ENCODE measurements around the gene CRB3. TPM values are rescaled to one million over a fixed set of nuclear protein-coding genes. Genes with fewer than 3 reads are reported as not detected.

The CRB3 gene
- polyA plus RNA-seq, 1 donor (not counting 4 experiments of a cell fraction or from before 2014, with no cell fraction given), result 6.1 TPM

- Histone ChIP-seq H3K9ac (ENCODE audit: control insufficient read depth, extremely low read depth, insufficient read depth, low read length) (no peak overlapping the region), H3K4me3 (ENCODE audit: control insufficient read depth in 2 of 3, extremely low read depth in 1 of 3, insufficient read depth in 2 of 3, low read depth in 1 of 3, low read length in 3 of 3) (no peak overlapping the region), H3K79me2 (ENCODE audit: control insufficient read depth, insufficient read depth, low read length) (no peaks in the 10 kb centered on the region), H3K27me3 (ENCODE audit: control insufficient read depth, extremely low read depth, insufficient read depth, low read length) (peaks cover 11% of the 10 kb centered on the region), H3K9me1 (ENCODE audit: control insufficient read depth, extremely low read depth, insufficient read depth, low read length) (no peaks in the 10 kb centered on the region), H3K9me3 (ENCODE audit: control insufficient read depth, low read depth, low read length) (no peaks in the 10 kb centered on the region), H3K4me1 (ENCODE audit: control insufficient read depth, extremely low read depth, insufficient read depth, low read length) (peaks cover 5% of the 10 kb centered on the region), H3K36me3 (ENCODE audit: control insufficient read depth in 2 of 2, extremely low read depth in 1 of 2, insufficient read depth in 2 of 2, low read length in 2 of 2) (peaks cover 0 to 6% of the 10 kb centered on the region in 2 experiments), H2AFZ (ENCODE audit: control insufficient read depth, low read length) (no peak overlapping the region), H3K4me2 (ENCODE audit: control insufficient read depth, extremely low read depth, insufficient read depth, low read depth, low read length) (no peak overlapping the region), H4K20me1 (ENCODE audit: control insufficient read depth, extremely low read depth, insufficient read depth, low read length) (no peaks in the 10 kb centered on the region), H3K27ac (ENCODE audit: control insufficient read depth, insufficient read depth, low read length) (no peak overlapping the region)
- DNase-seq (ENCODE audit: low read depth, low spot score) (no peak), FAIRE-seq (no peak)
- no peak for TF ChIP-seq CTCF (optimal IDR thresholded peaks at IDR 0.05 in 1 of 3, IDR thresholded peaks at IDR 0.05 in 1 of 3, conservative IDR thresholded peaks at IDR 0.05 in 1 of 3; ENCODE audit: extremely low read depth in 1 of 3, insufficient read depth in 2 of 3, low read length in 3 of 3)
- no peak for TF ChIP-seq EZH2 (IDR thresholded peaks at IDR 0.05; ENCODE audit: low read length)
- dilution Hi-C loops (cut with MboI; ENCODE audit: extremely low pct_ligation_motif_present, low sequenced_read_pairs), result no loop called here
Observed at GRCh38 chr19:6471076-6471475, 7.0 kb downstream of the CRB3 start.

- peaks cover 12% of the 10 kb centered on the region for H3K27me3 ChIP-seq (ENCODE audit: control insufficient read depth, extremely low read depth, insufficient read depth, low read length)
- no peaks in the 10 kb centered on the region for H3K79me2 ChIP-seq (ENCODE audit: control insufficient read depth, insufficient read depth, low read length)
- no peaks in the 10 kb centered on the region for H3K9me3 ChIP-seq (ENCODE audit: control insufficient read depth, low read depth, low read length)
- H2AFZ ChIP-seq (ENCODE audit: control insufficient read depth, low read length), result no peak overlapping the region
- H4K20me1 ChIP-seq (ENCODE audit: control insufficient read depth, extremely low read depth, insufficient read depth, low read length), result no peaks in the 10 kb centered on the region
- H3K27ac ChIP-seq (ENCODE audit: control insufficient read depth, insufficient read depth, low read length), result no peak overlapping the region
- no peak overlapping the region for H3K9ac ChIP-seq (ENCODE audit: control insufficient read depth, extremely low read depth, insufficient read depth, low read length)
- TF ChIP-seq CTCF (optimal IDR thresholded peaks at IDR 0.05 in 1 of 3, IDR thresholded peaks at IDR 0.05 in 1 of 3, conservative IDR thresholded peaks at IDR 0.05 in 1 of 3; ENCODE audit: extremely low read depth in 1 of 3, insufficient read depth in 2 of 3, low read length in 3 of 3) (no peak), EZH2 (IDR thresholded peaks at IDR 0.05; ENCODE audit: low read length) (no peak)
- H3K4me1 ChIP-seq (ENCODE audit: control insufficient read depth, extremely low read depth, insufficient read depth, low read length), result peaks cover 5% of the 10 kb centered on the region
- H3K4me2 ChIP-seq (ENCODE audit: control insufficient read depth, extremely low read depth, insufficient read depth, low read depth, low read length), result no peak overlapping the region
- dilution Hi-C loops (cut with MboI; ENCODE audit: extremely low pct_ligation_motif_present, low sequenced_read_pairs), result no loop called here
- H3K4me3 ChIP-seq (ENCODE audit: control insufficient read depth in 2 of 3, extremely low read depth in 1 of 3, insufficient read depth in 2 of 3, low read depth in 1 of 3, low read length in 3 of 3), result no peak overlapping the region
- no peak for FAIRE-seq
- H3K36me3 ChIP-seq (ENCODE audit: control insufficient read depth in 2 of 2, extremely low read depth in 1 of 2, insufficient read depth in 2 of 2, low read length in 2 of 2), result peaks cover 0 to 4% of the 10 kb centered on the region in 2 experiments
- H3K9me1 ChIP-seq (ENCODE audit: control insufficient read depth, extremely low read depth, insufficient read depth, low read length), result no peaks in the 10 kb centered on the region
- DNase-seq (ENCODE audit: low read depth, low spot score), result no peak
Observed at GRCh38 chr19:6472713-6473112, 8.6 kb downstream of the CRB3 start.
